Heart left ventricle (tissue), 16 donors: Measurements from ENCODE around the gene SH3RF3. TPM values are rescaled to one million over a fixed set of nuclear protein-coding genes. Genes with fewer than 3 reads are reported as not detected.

Experiments used
- ATAC-seq, 4 donors: fragments of 200-7000 bp; cut with Tn5 transposase; one replicate each; pipeline ENCODE4 v1.9.1; 2020 to 2022; ENCODE audit warnings: moderate library complexity in 4 of 4, mild to moderate bottlenecking in 3 of 4, moderate number of reproducible peaks in 1 of 4
- DNase-seq, 5 donors: peaks; one replicate each; pipeline ENCODE4 v3.0.0-alpha.2; 2020
- H3K27ac ChIP-seq, 12 donors: fragments of 200-600 bp; sonication (generic) in 4 of 12; one replicate each; pipeline versions ENCODE4 v1.5.0 to v1.8.0; 2016 to 2022; ENCODE audit warnings: mild to moderate bottlenecking in 2 of 12
- H3K27me3 ChIP-seq, 9 donors: fragments of 200-600 bp; sonication (generic) in 2 of 9; one replicate each; pipeline versions ENCODE4 v1.5.1 to v1.8.0; 2016 to 2022; ENCODE audit warnings: mild to moderate bottlenecking in 3 of 9
- H3K36me3 ChIP-seq, 9 donors: fragments of 200-600 bp; sonication (generic) in 2 of 9; one replicate each; pipeline versions ENCODE4 v1.5.0 to v1.8.0; 2018 to 2022; ENCODE audit warnings: mild to moderate bottlenecking in 2 of 9
- H3K4me1 ChIP-seq, 12 donors: fragments of 200-600 bp; sonication (generic) in 4 of 12; one replicate each; pipeline versions ENCODE4 v1.5.0 to v1.8.0; 2016 to 2022; ENCODE audit warnings: mild to moderate bottlenecking in 3 of 12
- H3K4me3 ChIP-seq, 12 donors: fragments of 200-600 bp; sonication (generic) in 4 of 12; one replicate each; pipeline versions ENCODE4 v1.5.0 to v1.8.0; 2017 to 2022; ENCODE audit warnings: mild to moderate bottlenecking in 9 of 12, moderate library complexity in 4 of 12
- H3K9me3 ChIP-seq, 12 donors: fragments of 200-600 bp; sonication (generic) in 4 of 12; one replicate each; pipeline versions ENCODE4 v1.5.0 to v1.8.0; 2016 to 2022; ENCODE audit warnings: mild to moderate bottlenecking in 1 of 12
- POLR2A ChIP-seq, 2 donors: fragments of 450-650 bp; IDR thresholded peaks; one replicate each; pipeline ENCODE4 v1.6.1; 2017; ENCODE audit warnings: antibody characterized with exemption in 2 of 2, mild to moderate bottlenecking in 2 of 2, moderate library complexity in 2 of 2
- WGBS, 4 donors: extraction: QIAGEN DNeasy Blood & Tissue Kit in 2 of 4; methylation state at CpG; one replicate each; pipeline versions ENCODE4 v1.1.5 to v1.1.7; 2013 to 2018; 5-methylcytosine and 5-hydroxymethylcytosine counted together
- intact Hi-C, 10 donors: fragments of 100-400 bp; cut with DNase I; formaldehyde crosslinking; loops; one replicate each; pipeline versions ENCODE4 v1.11.1 to v1.14.2; 2022
- polyA plus RNA-seq, 2 donors: library from polyadenylated mRNA; stranded (reverse); fragments of 200-250 nt; gene quantifications; one replicate each; pipeline ENCODE4 v1.2.3, GENCODE V29; 2013
- total RNA-seq, 9 donors: library from RNA; depleted of rRNA in 2 of 9; stranded (reverse); fragments of >200 nt in 2 of 9; fragmentation: NEBNext Ultra II Directional in 3 of 9; extraction: Animal tissue kit (Norgen Biotek cat#: 25700) in 3 of 9; gene quantifications; one replicate each; pipeline versions ENCODE4 v1.1.0 to v1.2.4, GENCODE V29; 2016 to 2023
- TF ChIP-seq, protein P1 (sequence below), 12 donors: fragments of 200-600 bp; sonication (generic) in 4 of 12; IDR thresholded peaks; one replicate each; pipeline versions ENCODE4 v1.5.0 to v1.8.0; 2018 to 2022; ENCODE audit warnings: antibody characterized with exemption in 12 of 12, mild to moderate bottlenecking in 5 of 12
- donor health status: ischemic (EF 13 %, LVEDD 7.1; RV severe dilation, severe dysfunction).
- donor health status: healthy with polysubstance abuse.
- donor health status: DM: no; HTN: yes; CAD: no.
- donor health status: DM: no; HTN: no; CAD: no.
- donor health status: ischemic (EF 25% LVEDD 6.9; RV normal size, moderate dysfunction).
- donor health status: ischemic (EF 25% LVEDD 5.7; RV mildly dilated, moderate dysfunction).
- donor health status: healthy.
- donor health status: DM: yes; HTN: yes; CAD: no.
- donor health status: ischemic (EF 35%, LVEDD 5.7; RV mildly dilated, moderate dysfunction).
- donor health status: nonischemic (EF 11% LVEDD 7.7; RV severe dilation, severe dysfunction).
- donor health status: DM: yes; HTN: yes; CAD: no.
- donor health status: PGD.
- donor health status: ischemic (EF 29% LVEDD 5.4; RV normal size, mild dysfunction).
- donor health status: nonischemic (EF 23%, LVEDD 6.1; RV moderate dilation, normal function).

The SH3RF3 gene
- total and polyA plus RNA-seq, 11 donors = 5.2 to 15.7 (median 7.9) TPM

DNA sequence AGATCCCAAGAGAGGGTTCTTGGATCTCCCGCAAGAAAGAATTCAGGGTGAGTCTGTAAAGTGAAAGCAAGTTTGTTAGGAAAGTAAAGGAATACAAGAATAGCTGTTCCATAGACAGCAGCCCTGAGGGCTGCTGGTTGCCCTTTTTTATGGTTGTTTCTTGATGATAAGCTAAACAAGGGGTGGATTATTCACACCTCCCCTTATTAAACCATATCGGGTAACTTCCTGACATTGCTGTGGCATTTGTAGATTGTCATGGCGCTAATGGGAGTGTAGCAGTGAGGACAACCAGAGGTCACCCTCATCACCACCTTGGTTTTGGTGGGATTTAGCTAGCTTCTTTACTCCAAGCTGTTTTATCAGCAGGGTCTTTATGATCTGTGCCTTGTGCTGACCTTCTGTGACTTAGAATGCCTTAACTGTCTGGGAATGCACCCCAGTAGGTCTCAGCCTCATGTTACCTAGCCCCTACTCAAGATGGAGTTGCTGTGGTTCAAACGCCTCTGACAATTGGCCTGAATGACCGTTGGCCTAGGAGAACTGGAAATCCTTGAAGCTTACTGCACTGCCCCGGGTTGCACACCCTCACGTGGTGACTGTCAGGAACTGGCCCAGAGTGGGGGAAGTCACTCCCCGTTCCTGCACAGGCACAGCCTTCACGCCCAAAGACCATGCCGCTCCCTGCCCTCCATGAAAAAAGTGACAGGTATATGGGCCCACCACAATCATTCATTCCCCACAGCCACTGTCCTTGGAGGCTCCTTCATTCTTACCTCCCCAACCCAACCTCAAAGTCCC is 347.8 kb downstream of the SH3RF3 start:
- WGBS, 4 donors = 88 to 94% (median 92%) methylated on average over 8 to 10 of the region's 10 CpGs
- TF ChIP-seq, protein P1, sequence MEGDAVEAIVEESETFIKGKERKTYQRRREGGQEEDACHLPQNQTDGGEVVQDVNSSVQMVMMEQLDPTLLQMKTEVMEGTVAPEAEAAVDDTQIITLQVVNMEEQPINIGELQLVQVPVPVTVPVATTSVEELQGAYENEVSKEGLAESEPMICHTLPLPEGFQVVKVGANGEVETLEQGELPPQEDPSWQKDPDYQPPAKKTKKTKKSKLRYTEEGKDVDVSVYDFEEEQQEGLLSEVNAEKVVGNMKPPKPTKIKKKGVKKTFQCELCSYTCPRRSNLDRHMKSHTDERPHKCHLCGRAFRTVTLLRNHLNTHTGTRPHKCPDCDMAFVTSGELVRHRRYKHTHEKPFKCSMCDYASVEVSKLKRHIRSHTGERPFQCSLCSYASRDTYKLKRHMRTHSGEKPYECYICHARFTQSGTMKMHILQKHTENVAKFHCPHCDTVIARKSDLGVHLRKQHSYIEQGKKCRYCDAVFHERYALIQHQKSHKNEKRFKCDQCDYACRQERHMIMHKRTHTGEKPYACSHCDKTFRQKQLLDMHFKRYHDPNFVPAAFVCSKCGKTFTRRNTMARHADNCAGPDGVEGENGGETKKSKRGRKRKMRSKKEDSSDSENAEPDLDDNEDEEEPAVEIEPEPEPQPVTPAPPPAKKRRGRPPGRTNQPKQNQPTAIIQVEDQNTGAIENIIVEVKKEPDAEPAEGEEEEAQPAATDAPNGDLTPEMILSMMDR (IDR thresholded peaks at IDR 0.05) = no peak
- TF ChIP-seq POLR2A (IDR thresholded peaks at IDR 0.05) = no peak
- intact Hi-C loops = no loop called here
- no peak overlapping the region for H3K27ac ChIP-seq
- H3K27me3 ChIP-seq = no peaks in the 10 kb centered on the region
- ATAC-seq (no peak), DNase-seq (peak in 1 of 5 donors; percentile 5)
- no peak overlapping the region for H3K4me3 ChIP-seq
- H3K4me1 ChIP-seq = peaks cover 0 to 38% (median 8%) of the 10 kb centered on the region in 12 donors
- H3K9me3 ChIP-seq = no peaks in the 10 kb centered on the region
- no peaks in the 10 kb centered on the region for H3K36me3 ChIP-seq

DNA sequence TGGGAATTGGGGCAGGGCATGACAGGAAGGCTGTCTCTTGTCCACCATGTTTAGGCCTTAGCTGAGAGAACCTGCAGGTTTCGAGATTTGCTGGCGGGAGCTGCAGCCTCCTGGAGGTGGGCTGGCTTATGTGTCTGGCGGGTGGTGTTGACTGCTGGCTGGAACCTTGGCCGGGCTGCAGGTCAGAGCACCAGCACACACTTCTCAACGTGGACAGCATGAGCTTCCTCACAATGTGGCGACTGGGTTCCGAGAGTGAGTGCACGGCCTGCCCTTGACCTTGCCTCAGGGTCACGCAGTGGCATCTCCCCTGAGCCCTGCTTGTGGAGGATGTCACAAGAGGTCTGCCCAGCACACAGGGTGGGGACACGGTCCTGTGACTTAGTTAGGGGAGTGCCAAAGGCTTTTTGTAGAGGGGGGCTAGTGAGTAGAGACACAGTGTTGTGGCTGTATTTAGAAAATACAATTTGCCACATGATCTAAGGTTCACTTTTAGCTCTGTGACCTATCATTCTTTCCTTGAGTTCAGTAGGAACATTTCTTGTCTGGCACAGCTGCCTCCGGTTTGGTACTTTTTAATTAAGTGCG is 350.0 kb downstream of the SH3RF3 start:
- TF ChIP-seq, protein P1 (IDR thresholded peaks at IDR 0.05) = no peak
- TF ChIP-seq POLR2A (IDR thresholded peaks at IDR 0.05) = no peak
- 59 to 79% (median 73%) methylated on average over 8 to 12 of the region's 12 CpGs for WGBS, 4 donors
- intact Hi-C loops = no loop called here

DNA sequence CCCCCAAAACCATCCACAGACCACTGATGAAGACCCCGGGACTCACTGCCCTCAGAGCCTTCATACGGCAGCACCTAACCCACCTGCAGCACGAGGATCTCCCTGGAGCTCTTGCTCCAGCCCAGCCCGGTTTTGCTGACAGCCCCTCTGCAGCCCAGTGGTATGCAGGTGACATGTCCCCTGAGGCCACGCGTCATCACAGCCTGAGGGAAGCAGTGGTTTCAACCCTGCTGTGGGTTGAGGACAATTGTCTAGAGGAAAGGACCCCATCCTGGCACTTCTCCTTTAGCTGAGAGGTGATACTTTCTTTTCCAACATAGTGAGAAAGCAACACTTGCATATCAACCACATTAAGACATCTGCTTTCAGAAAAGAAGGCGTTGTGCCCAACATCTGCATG is 350.8 kb downstream of the SH3RF3 start:
- peak overlapping the region in 1 of 12 donors; percentile 54 for H3K27ac ChIP-seq
- DNase-seq = peak in 1 of 5 donors; percentile 14
- no peak for TF ChIP-seq POLR2A (IDR thresholded peaks at IDR 0.05)
- TF ChIP-seq, protein P1 (IDR thresholded peaks at IDR 0.05) = no peak
- H3K36me3 ChIP-seq = no peaks in the 10 kb centered on the region
- ATAC-seq = no peak
- intact Hi-C loops = loop anchor here in 2 of 10 donors (10.0 kb wide), 2 partner anchors 45 to 135 kb away; no protein-coding TSS in a partner anchor
- WGBS, 4 donors = 86 to 96% (median 91%) methylated on average over 7 of the region's 7 CpGs
- H3K27me3 ChIP-seq = no peaks in the 10 kb centered on the region
- no peak overlapping the region for H3K4me3 ChIP-seq
- peaks cover 0 to 50% (median 28%) of the 10 kb centered on the region in 12 donors for H3K4me1 ChIP-seq
- H3K9me3 ChIP-seq = no peaks in the 10 kb centered on the region

More for the DNA sequence above, 350.0 kb downstream of the SH3RF3 start:
- H3K27me3 ChIP-seq = no peaks in the 10 kb centered on the region
- H3K27ac ChIP-seq = peak overlapping the region in 1 of 12 donors; percentile 54
- H3K9me3 ChIP-seq = no peaks in the 10 kb centered on the region
- H3K36me3 ChIP-seq = no peaks in the 10 kb centered on the region
- H3K4me1 ChIP-seq = peaks cover 0 to 50% (median 28%) of the 10 kb centered on the region in 12 donors
- ATAC-seq = peak; percentile 10 to 49 (median 19)
- DNase-seq = peak in 1 of 5 donors; percentile 44
- no peak overlapping the region for H3K4me3 ChIP-seq
